H1 (cell line): Measurements from ENCODE around the gene CYP39A1. TPM values are rescaled to one million over a fixed set of nuclear protein-coding genes. Genes with fewer than 3 reads are reported as not detected.

Experiments
- CTCF ChIA-PET: fragments of 300-600 bp; sonication (Branson Sonifier 250); formaldehyde crosslinking; loops from one replicate; lab custom pipeline; 2021; ENCODE audit not compliant: partially characterized antibody; lab: Charles Lee
- POLR2A ChIA-PET: fragments of 300-600 bp; sonication (Branson Sonifier 250); formaldehyde crosslinking; loops from one replicate; lab custom pipeline; 2021; ENCODE audit warnings: inconsistent platforms; ENCODE audit not compliant: partially characterized antibody; lab: Charles Lee
- DNase-seq, 2 experiments: peaks; one replicate each; pipeline versions ENCODE4 v3.0.0 to v3.0.0-alpha.2; 2010 to 2022; ENCODE audit warnings: low spot score in 2 of 2, low read depth in 1 of 2, mixed read lengths in 1 of 2
- FAIRE-seq: peaks from 2 replicates; lab custom pipeline; 2011; peaks lifted over from hg19 to GRCh38; lab: Jason Lieb, UNC
- H2AFZ ChIP-seq: 2 replicates; pipeline ENCODE4 v1.8.1; 2012; ENCODE audit warnings: low read length, inconsistent platforms
- H2AK5ac ChIP-seq: 2 replicates; pipeline ENCODE4 v1.6.1; 2013; ENCODE audit warnings: low read depth, low read length
- H2BK120ac ChIP-seq: replicated peaks from 2 replicates; pipeline ENCODE3; 2013; ENCODE audit warnings: low read depth, low read length, inconsistent platforms
- H2BK12ac ChIP-seq: 2 replicates; pipeline ENCODE4 v1.6.1; 2013; ENCODE audit warnings: low read depth, low read length
- H2BK15ac ChIP-seq: 2 replicates; pipeline ENCODE4 v1.6.1; 2013; ENCODE audit warnings: low read length
- H2BK20ac ChIP-seq: 2 replicates; pipeline ENCODE4 v1.6.1; 2013; ENCODE audit warnings: low read length
- H2BK5ac ChIP-seq: 2 replicates; pipeline ENCODE4 v1.6.1; 2013; ENCODE audit warnings: low read depth, low read length
- H3K14ac ChIP-seq: 2 replicates; pipeline ENCODE4 v1.6.1; 2013; ENCODE audit warnings: inconsistent platforms; ENCODE audit not compliant: insufficient read length
- H3K18ac ChIP-seq: 2 replicates; pipeline ENCODE4 v1.6.1; 2013; ENCODE audit warnings: low read length; ENCODE audit errors: extremely low read depth
- H3K23ac ChIP-seq: 2 replicates; pipeline ENCODE4 v1.6.1; 2013; ENCODE audit warnings: inconsistent platforms; ENCODE audit not compliant: insufficient read length
- H3K23me2 ChIP-seq: 2 replicates; pipeline ENCODE4 v1.6.1; 2013; ENCODE audit warnings: low read depth, low read length
- H3K27ac ChIP-seq: 2 replicates; pipeline ENCODE4 v1.6.1; 2011; ENCODE audit warnings: low read depth, low read length, inconsistent platforms
- H3K27me3 ChIP-seq, 4 experiments: replicated peaks in 1 of 4; 1 replicate in 1 of 4; 2 replicates in 3 of 4; pipeline versions ENCODE4 v1.6.1 to v1.8.1; 2011 to 2013; ENCODE audit warnings: low read length in 3 of 4, mild to moderate bottlenecking in 3 of 4, inconsistent platforms in 2 of 4, mixed read lengths in 2 of 4, moderate library complexity in 1 of 4; ENCODE audit not compliant: control insufficient read depth in 3 of 4, insufficient read depth in 3 of 4; ENCODE audit errors: extremely low read depth in 1 of 4
- H3K36me3 ChIP-seq, 4 experiments: 2 replicates each; pipeline versions ENCODE4 v1.6.1 to v1.8.1; 2011 to 2013; ENCODE audit warnings: mild to moderate bottlenecking in 4 of 4, low read length in 3 of 4, moderate library complexity in 2 of 4, control low read depth in 1 of 4, inconsistent platforms in 1 of 4; ENCODE audit not compliant: insufficient read depth in 4 of 4, control insufficient read depth in 2 of 4
- H3K4ac ChIP-seq: replicated peaks from 2 replicates; pipeline ENCODE3; 2013; ENCODE audit warnings: low read length, low read depth, mixed read lengths, inconsistent platforms; ENCODE audit not compliant: insufficient read length
- H3K4me1 ChIP-seq, 4 experiments: replicated peaks in 1 of 4; 1 replicate in 1 of 4; 2 replicates in 3 of 4; pipeline versions ENCODE4 v1.6.1 to v1.8.1; 2011 to 2013; ENCODE audit warnings: low read length in 3 of 4, inconsistent platforms in 2 of 4, mixed read lengths in 1 of 4; ENCODE audit not compliant: insufficient read depth in 4 of 4, control insufficient read depth in 3 of 4
- H3K4me2 ChIP-seq, 2 experiments: 2 replicates each; pipeline versions ENCODE4 v1.6.1 to v1.8.1; 2011 to 2013; ENCODE audit warnings: low read depth in 2 of 2, low read length in 2 of 2, control low read depth in 1 of 2, inconsistent platforms in 1 of 2, mild to moderate bottlenecking in 1 of 2; ENCODE audit not compliant: insufficient read depth in 1 of 2
- H3K4me3 ChIP-seq, 4 experiments: fragments of 200-600, 300-600 bp in 1 of 4; sonication (generic), shearing (Covaris generic), sonication (Bioruptor Twin) in 1 of 4; 2 replicates each; pipeline versions ENCODE4 v1.5.1 to v1.8.1; 2011 to 2016; ENCODE audit warnings: low read length in 4 of 4, low read depth in 3 of 4, control low read depth in 2 of 4, inconsistent platforms in 2 of 4, mild to moderate bottlenecking in 2 of 4, mixed read lengths in 1 of 4, moderate library complexity in 1 of 4; ENCODE audit not compliant: insufficient read depth in 2 of 4; ENCODE audit errors: extremely low read depth in 1 of 4
- H3K56ac ChIP-seq: replicated peaks from 2 replicates; pipeline ENCODE3; 2013; ENCODE audit warnings: low read depth, mild to moderate bottlenecking, mixed read lengths, low read length, inconsistent platforms; ENCODE audit not compliant: insufficient read length
- H3K79me1 ChIP-seq: 2 replicates; pipeline ENCODE4 v1.6.1; 2013; ENCODE audit warnings: low read depth, low read length, control low read depth
- H3K79me2 ChIP-seq, 2 experiments: 2 replicates each; pipeline versions ENCODE4 v1.6.1 to v1.8.1; 2012 to 2013; ENCODE audit warnings: low read length in 2 of 2, mild to moderate bottlenecking in 2 of 2, inconsistent platforms in 1 of 2; ENCODE audit not compliant: insufficient read depth in 2 of 2, control insufficient read depth in 1 of 2
- H3K9ac ChIP-seq, 4 experiments: replicated peaks in 1 of 4; 1 replicate in 1 of 4; 2 replicates in 3 of 4; pipeline versions ENCODE4 v1.6.1 to v1.8.1; 2011 to 2013; ENCODE audit warnings: low read depth in 3 of 4, low read length in 3 of 4, control low read depth in 2 of 4, mild to moderate bottlenecking in 2 of 4, moderate library complexity in 2 of 4, inconsistent platforms in 1 of 4; ENCODE audit errors: extremely low read depth in 1 of 4
- H3K9me3 ChIP-seq, 2 experiments: 2 replicates each; pipeline versions ENCODE4 v1.6.1 to v1.8.1; 2012 to 2013; ENCODE audit warnings: mild to moderate bottlenecking in 2 of 2, moderate library complexity in 2 of 2, control low read depth in 1 of 2, inconsistent platforms in 1 of 2, low read depth in 1 of 2, low read length in 1 of 2, mixed read lengths in 1 of 2; ENCODE audit not compliant: insufficient read depth in 2 of 2
- H4K20me1 ChIP-seq, 2 experiments: replicated peaks in 1 of 2; 2 replicates each; pipeline versions ENCODE3 to v1.8.1; 2011 to 2013; ENCODE audit warnings: inconsistent platforms in 2 of 2, low read length in 2 of 2, mild to moderate bottlenecking in 1 of 2; ENCODE audit not compliant: insufficient read depth in 2 of 2, control insufficient read depth in 1 of 2
- H4K5ac ChIP-seq: 2 replicates; pipeline ENCODE4 v1.6.1; 2013; ENCODE audit warnings: low read length, low read depth, mixed read lengths, inconsistent platforms; ENCODE audit not compliant: insufficient read length
- H4K8ac ChIP-seq: 2 replicates; pipeline ENCODE4 v1.8.0; 2013; ENCODE audit warnings: mild to moderate bottlenecking, moderate library complexity, low read length, inconsistent platforms; ENCODE audit not compliant: insufficient read depth; ENCODE audit errors: extremely low read depth
- H4K91ac ChIP-seq: replicated peaks from 2 replicates; pipeline ENCODE3; 2013; ENCODE audit warnings: low read length, mixed read lengths, inconsistent platforms; ENCODE audit not compliant: insufficient read length
- ASH2L ChIP-seq: fragments of 200-600, 300-600 bp; sonication (generic); IDR thresholded peaks from one replicate; pipeline ENCODE4 v1.7.1; 2017; ENCODE audit warnings: low read length
- HDAC6 ChIP-seq: IDR thresholded peaks from one replicate; pipeline ENCODE4 v1.7.1; 2012; ENCODE audit warnings: low read depth, mild to moderate bottlenecking, inconsistent platforms, low read length, moderate library complexity
- KDM5A ChIP-seq: fragments of 200-600 bp; IDR thresholded peaks from 2 replicates; pipeline ENCODE4 v1.7.1; 2012; ENCODE audit warnings: mild to moderate bottlenecking, low read length, inconsistent platforms, mixed read lengths
- SP2 ChIP-seq: IDR thresholded peaks from 2 replicates; pipeline ENCODE4 v1.6.1; 2012; ENCODE audit warnings: mild to moderate bottlenecking, low read length, inconsistent platforms
- SUZ12 ChIP-seq: fragments of 200-600 bp; sonication (generic); IDR thresholded peaks from 2 replicates; pipeline ENCODE4 v1.6.1; 2012; ENCODE audit warnings: mild to moderate bottlenecking, inconsistent platforms, low read length, moderate library complexity, mixed read lengths
- WGBS, 2 experiments: shearing (Covaris generic) in 1 of 2; methylation state at CpG; one replicate each; pipeline versions ENCODE4 v1.1.6 to v1.1.7; 2013 to 2015; ENCODE audit warnings: low lambda C conversion rate in 2 of 2, mixed read lengths in 2 of 2, inconsistent platforms in 1 of 2, low coverage in 1 of 2, missing lambda C conversion rate in 1 of 2; ENCODE audit not compliant: insufficient replicate concordance in 2 of 2, insufficient coverage in 1 of 2, insufficient read length in 1 of 2; ENCODE audit errors: extremely low coverage in 1 of 2, missing lambda C conversion rate in 1 of 2; 5-methylcytosine and 5-hydroxymethylcytosine counted together
- polyA plus RNA-seq, 7 experiments: library from polyadenylated mRNA; depleted of rRNA in 3 of 7; stranded (reverse) in 5 of 7; unstranded in 2 of 7; fragments of >200 nt in 5 of 7; fragments of 200-250 nt in 2 of 7; gene quantifications; 1 replicate in 5 of 7; 2 replicates in 1 of 7; 4 replicates in 1 of 7; pipeline versions ENCODE4 v1.2.1 to v1.2.3, GENCODE V29; 2011 to 2013; ENCODE audit warnings: missing spikeins in 2 of 7, mixed read lengths in 2 of 7
- total RNA-seq: library from RNA; stranded (reverse); fragmentation: NEBNext Ultra II Directional; extraction: Animal tissue kit (Norgen Biotek cat#: 25700); gene quantifications from 2 replicates; pipeline ENCODE4 v1.2.1, GENCODE V29; 2021
- TF ChIP-seq, protein P1 (sequence below), 3 experiments: IDR thresholded peaks; 1 replicate in 2 of 3; 2 replicates in 1 of 3; pipeline versions ENCODE4 v1.5.1 to v1.6.1; 2011; ENCODE audit warnings: low read length in 3 of 3, mild to moderate bottlenecking in 3 of 3, inconsistent platforms in 2 of 3, low read depth in 1 of 3, moderate library complexity in 1 of 3; ENCODE audit not compliant: insufficient read depth in 1 of 3; ENCODE audit errors: control extremely low read depth in 1 of 3

Gene CYP39A1
- total and polyA plus RNA-seq, 2 of the 8 experiments (the other 6 are each of a cell fraction or from before 2014, with no cell fraction given): 0.71 to 2.4 TPM

DNA sequence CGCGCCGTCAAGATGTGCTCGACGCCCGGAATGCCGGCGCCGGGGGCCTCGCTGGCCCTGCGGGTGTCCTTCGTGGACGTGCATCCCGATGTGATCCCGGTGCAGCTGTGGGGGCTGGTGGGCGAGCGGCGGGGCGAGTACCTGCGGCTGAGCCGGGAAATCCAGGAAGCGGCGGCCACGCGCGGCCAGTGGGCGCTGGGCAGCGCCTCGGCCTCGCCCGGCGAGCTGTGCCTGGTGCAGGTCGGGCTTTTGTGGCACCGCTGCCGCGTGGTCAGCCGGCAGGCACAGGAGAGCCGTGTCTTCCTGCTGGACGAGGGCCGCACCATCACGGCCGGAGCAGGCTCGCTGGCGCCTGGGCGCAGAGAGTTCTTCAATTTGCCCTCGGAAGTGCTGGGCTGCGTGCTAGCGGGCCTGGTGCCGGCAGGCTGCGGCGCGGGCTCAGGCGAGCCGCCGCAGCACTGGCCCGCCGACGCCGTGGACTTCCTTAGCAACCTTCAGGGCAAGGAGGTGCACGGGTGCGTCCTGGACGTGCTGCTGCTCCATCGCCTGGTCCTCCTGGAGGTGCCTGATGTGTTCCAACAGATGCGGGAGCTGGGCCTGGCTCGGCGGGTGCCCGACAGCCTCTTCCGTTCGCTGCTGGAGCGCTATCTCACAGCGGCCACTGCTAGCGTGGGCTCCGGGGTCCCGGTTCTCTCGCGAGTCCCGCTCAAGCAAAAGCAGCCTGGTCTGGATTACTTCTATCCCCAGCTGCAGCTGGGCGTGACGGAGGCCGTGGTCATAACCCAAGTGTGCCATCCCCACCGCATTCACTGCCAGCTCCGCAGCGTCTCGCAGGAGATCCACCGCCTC, 35.7 kb upstream of the CYP39A1 start:
- H4K91ac ChIP-seq: no peak overlapping the region
- no peak overlapping the region for H2BK120ac ChIP-seq
- H4K20me1 ChIP-seq: no peaks in the 10 kb centered on the region
- H2BK20ac ChIP-seq: no peak overlapping the region
- H2BK12ac ChIP-seq: no peak overlapping the region
- TF ChIP-seq HDAC6 (no peak), SP2 (no peak), KDM5A (no peak), SUZ12 (no peak), ASH2L (no peak)
- TF ChIP-seq, protein P1, sequence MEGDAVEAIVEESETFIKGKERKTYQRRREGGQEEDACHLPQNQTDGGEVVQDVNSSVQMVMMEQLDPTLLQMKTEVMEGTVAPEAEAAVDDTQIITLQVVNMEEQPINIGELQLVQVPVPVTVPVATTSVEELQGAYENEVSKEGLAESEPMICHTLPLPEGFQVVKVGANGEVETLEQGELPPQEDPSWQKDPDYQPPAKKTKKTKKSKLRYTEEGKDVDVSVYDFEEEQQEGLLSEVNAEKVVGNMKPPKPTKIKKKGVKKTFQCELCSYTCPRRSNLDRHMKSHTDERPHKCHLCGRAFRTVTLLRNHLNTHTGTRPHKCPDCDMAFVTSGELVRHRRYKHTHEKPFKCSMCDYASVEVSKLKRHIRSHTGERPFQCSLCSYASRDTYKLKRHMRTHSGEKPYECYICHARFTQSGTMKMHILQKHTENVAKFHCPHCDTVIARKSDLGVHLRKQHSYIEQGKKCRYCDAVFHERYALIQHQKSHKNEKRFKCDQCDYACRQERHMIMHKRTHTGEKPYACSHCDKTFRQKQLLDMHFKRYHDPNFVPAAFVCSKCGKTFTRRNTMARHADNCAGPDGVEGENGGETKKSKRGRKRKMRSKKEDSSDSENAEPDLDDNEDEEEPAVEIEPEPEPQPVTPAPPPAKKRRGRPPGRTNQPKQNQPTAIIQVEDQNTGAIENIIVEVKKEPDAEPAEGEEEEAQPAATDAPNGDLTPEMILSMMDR (IDR thresholded peaks at IDR 0.05; ENCODE audit: control extremely low read depth in 1 of 3, insufficient read depth in 1 of 3, low read depth in 1 of 3, low read length in 3 of 3): no peak
- no peaks in the 10 kb centered on the region for H3K79me1 ChIP-seq
- H3K18ac ChIP-seq: no peak overlapping the region
- H3K27me3 ChIP-seq: no peaks in the 10 kb centered on the region
- no peak overlapping the region for H4K5ac ChIP-seq
- H3K4me2 ChIP-seq: no peak overlapping the region
- H2AK5ac ChIP-seq: no peak overlapping the region
- no peak overlapping the region for H3K4ac ChIP-seq
- no peak overlapping the region for H3K56ac ChIP-seq
- whole genome bisulfite sequencing, 2 experiments: 97% methylated on average over 50 of the region's 85 CpGs; no CpG with 5 or more reads in 1 of the 2 experiments
- no peaks in the 10 kb centered on the region for H3K4me1 ChIP-seq
- H3K4me3 ChIP-seq: no peak overlapping the region
- no peaks in the 10 kb centered on the region for H3K79me2 ChIP-seq
- no peak overlapping the region for H2BK15ac ChIP-seq
- no peaks in the 10 kb centered on the region for H3K36me3 ChIP-seq
- H3K27ac ChIP-seq: no peak overlapping the region
- no peak overlapping the region for H3K14ac ChIP-seq
- H3K23me2 ChIP-seq: 0 out of 2 replicates have a peak, but pooled peaks cover 2% of the 10 kb centered on the region
- H2BK5ac ChIP-seq: no peak overlapping the region
- ChIA-PET CTCF (interaction anchor here (3.3 kb wide), 1 partner anchor 11 kb away, joined by 15 read pairs; no protein-coding TSS in a partner anchor), POLR2A (no interaction called here)
- DNase-seq (no peak), FAIRE-seq (no peak)
- no peak overlapping the region for H2AFZ ChIP-seq
- H3K9me3 ChIP-seq: no peaks in the 10 kb centered on the region
- 0 out of 2 replicates have a peak overlapping the region, but pooled peaks have one; percentile 4 for H4K8ac ChIP-seq
- H3K23ac ChIP-seq: no peak overlapping the region
- H3K9ac ChIP-seq: no peak overlapping the region
